ENCODE data around the gene UFD1.

Gene UFD1

GRCh38 chr22:19519041-19519926 is 40.3 kb upstream of the UFD1 start:
- Mint-ChIP-seq H3K4me1 (peaks cover 17% of the 10 kb centered on the region), H3K9me3 (no peaks in the 10 kb centered on the region), H3K27me3 (peaks cover 25% of the 10 kb centered on the region)

GRCh38 chr22:19518635-19519034 is 39.6 kb upstream of the UFD1 start:
- Mint-ChIP-seq H3K27ac (peak overlapping the region in 1 of 2 donors; percentile 38), H3K27me3 (peaks cover 18% of the 10 kb centered on the region), H3K4me3 (no peak overlapping the region), H3K9me3 (no peaks in the 10 kb centered on the region), H3K4me1 (peaks cover 12% of the 10 kb centered on the region)
- ATAC-seq (no peak), DNase-seq (no peak)

More at GRCh38 chr22:19519041-19519926, 40.3 kb upstream of the UFD1 start:
- ATAC-seq (no peak), DNase-seq (no peak)
- H3K4me3 Mint-ChIP-seq: no peak overlapping the region
- H3K27ac Mint-ChIP-seq: peak overlapping the region in 1 of 2 donors; percentile 86

DNA sequence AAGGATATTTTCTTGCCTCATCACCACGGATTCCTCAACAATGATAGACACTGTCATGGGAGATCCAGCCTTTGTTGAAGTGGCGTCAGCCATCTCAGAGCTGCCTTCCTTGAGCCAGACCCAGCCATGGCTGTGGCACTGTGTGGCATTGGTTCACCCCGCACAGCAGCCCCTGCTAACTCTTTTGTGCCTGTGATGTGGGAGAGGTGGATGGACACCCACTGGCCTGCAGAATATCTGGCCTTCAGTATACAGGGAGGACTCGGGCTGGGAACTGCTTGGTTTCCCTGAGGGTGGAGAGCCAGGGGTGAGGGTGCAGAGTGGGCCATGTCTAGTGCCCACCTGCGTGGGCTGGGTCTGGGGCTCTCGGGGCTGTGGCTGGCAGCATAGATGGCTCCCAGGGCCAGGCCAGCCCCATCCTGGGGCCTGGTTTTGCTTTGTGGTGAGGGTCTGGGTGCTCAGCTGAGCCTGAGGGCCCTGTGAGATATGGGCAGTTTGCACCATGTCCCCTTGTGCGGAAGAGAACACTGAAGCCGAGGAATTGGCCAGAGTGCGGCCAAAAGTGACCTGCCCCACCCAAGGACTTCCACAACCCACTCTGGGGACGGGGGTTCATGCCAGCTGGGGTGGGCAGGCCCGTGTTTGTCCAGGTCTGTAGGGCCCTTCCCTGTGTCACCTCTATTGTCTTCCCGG is 39.1 kb upstream of the UFD1 start:
- H3K9me3 Mint-ChIP-seq: no peaks in the 10 kb centered on the region
- H3K4me1 Mint-ChIP-seq: peaks cover 6% of the 10 kb centered on the region
- ATAC-seq (no peak), DNase-seq (no peak)
- H3K4me3 Mint-ChIP-seq: no peak overlapping the region
- peaks cover 13% of the 10 kb centered on the region for H3K27me3 Mint-ChIP-seq
- no peak overlapping the region for H3K27ac Mint-ChIP-seq

GRCh38 chr22:19517171-19517500 is 38.1 kb upstream of the UFD1 start:
- Mint-ChIP-seq H3K27me3 (peaks cover 5% of the 10 kb centered on the region), H3K4me1 (no peaks in the 10 kb centered on the region), H3K27ac (peak overlapping the region in 1 of 2 donors; percentile 30), H3K9me3 (peaks cover 0 to 6% of the 10 kb centered on the region in 2 donors), H3K4me3 (no peak overlapping the region)
- DNase-seq (no peak), ATAC-seq (no peak)

- H3K27ac Mint-ChIP-seq: no peak overlapping the region
- peak overlapping the region in 1 of 2 donors; percentile 52 for H3K4me3 Mint-ChIP-seq
- DNase-seq (no peak), ATAC-seq (no peak)
- peaks cover 0 to 8% of the 10 kb centered on the region in 2 donors for H3K9me3 Mint-ChIP-seq
- no peaks in the 10 kb centered on the region for H3K27me3 Mint-ChIP-seq
- H3K4me1 Mint-ChIP-seq: no peaks in the 10 kb centered on the region
Observed at GRCh38 chr22:19516378-19517170, 37.6 kb upstream of the UFD1 start.

DNA sequence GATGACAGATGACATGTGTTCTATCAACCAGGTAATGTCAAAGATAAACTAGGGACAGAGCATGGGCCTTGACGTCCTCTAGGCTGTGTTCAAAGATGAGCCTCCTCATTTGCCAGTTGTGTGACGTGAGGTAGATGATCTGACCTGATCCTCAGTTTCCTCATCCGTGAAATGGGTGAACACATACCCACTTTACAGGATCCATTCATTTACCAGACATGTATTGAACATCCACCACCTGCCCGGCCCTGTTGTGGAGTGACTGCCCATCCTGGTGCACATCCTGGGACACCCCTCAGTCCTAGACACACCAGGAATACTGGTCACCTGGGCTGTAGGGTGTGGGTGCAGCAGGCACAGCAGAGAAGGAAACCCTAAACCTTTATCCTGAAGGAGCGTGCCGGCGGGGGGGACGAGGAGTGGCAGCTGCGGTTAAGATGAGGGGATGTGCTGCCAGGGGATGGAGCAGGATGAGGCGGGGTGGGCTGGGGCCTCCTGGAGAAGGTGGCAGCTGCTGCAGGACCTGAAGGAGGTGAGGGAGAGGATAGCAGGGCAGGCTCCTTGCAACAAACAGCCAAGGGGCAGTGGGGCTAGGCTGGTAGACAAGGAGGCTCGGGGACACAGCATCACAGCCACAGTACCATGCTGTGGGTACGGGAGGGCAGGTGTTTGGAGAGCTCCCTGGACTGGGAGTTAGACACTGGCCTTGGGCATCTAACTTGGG is 36.8 kb upstream of the UFD1 start:
- H3K27ac Mint-ChIP-seq: peak overlapping the region in 1 of 2 donors; percentile 55
- peaks cover 0 to 8% of the 10 kb centered on the region in 2 donors for H3K9me3 Mint-ChIP-seq
- no peaks in the 10 kb centered on the region for H3K4me1 Mint-ChIP-seq
- no peaks in the 10 kb centered on the region for H3K27me3 Mint-ChIP-seq
- no peak overlapping the region for H3K4me3 Mint-ChIP-seq
- no peak for ATAC-seq
- no peak for DNase-seq

GRCh38 chr22:19514831-19515565 is 36.0 kb upstream of the UFD1 start:
- no peaks in the 10 kb centered on the region for H3K4me1 Mint-ChIP-seq
- no peak for DNase-seq
- no peaks in the 10 kb centered on the region for H3K27me3 Mint-ChIP-seq
- H3K27ac Mint-ChIP-seq: peak overlapping the region in 1 of 2 donors; percentile 55
- H3K9me3 Mint-ChIP-seq: peaks cover 0 to 8% of the 10 kb centered on the region in 2 donors
- H3K4me3 Mint-ChIP-seq: no peak overlapping the region
- no peak for ATAC-seq

GRCh38 chr22:19513823-19514222 is 34.8 kb upstream of the UFD1 start:
- H3K4me1 Mint-ChIP-seq: no peaks in the 10 kb centered on the region
- H3K27me3 Mint-ChIP-seq: no peaks in the 10 kb centered on the region
- no peak overlapping the region for H3K4me3 Mint-ChIP-seq
- peaks cover 0 to 8% of the 10 kb centered on the region in 2 donors for H3K9me3 Mint-ChIP-seq
- DNase-seq: no peak
- ATAC-seq: no peak
- peak overlapping the region in 1 of 2 donors; percentile 42 for H3K27ac Mint-ChIP-seq

- Mint-ChIP-seq H3K4me1 (peaks cover under 1% of the 10 kb centered on the region), H3K9me3 (peaks cover 0 to 8% of the 10 kb centered on the region in 2 donors), H3K27me3 (no peaks in the 10 kb centered on the region), H3K4me3 (no peak overlapping the region), H3K27ac (no peak overlapping the region)
- ATAC-seq (no peak), DNase-seq (no peak)
Observed at GRCh38 chr22:19510919-19511341, 31.9 kb upstream of the UFD1 start.

DNA sequence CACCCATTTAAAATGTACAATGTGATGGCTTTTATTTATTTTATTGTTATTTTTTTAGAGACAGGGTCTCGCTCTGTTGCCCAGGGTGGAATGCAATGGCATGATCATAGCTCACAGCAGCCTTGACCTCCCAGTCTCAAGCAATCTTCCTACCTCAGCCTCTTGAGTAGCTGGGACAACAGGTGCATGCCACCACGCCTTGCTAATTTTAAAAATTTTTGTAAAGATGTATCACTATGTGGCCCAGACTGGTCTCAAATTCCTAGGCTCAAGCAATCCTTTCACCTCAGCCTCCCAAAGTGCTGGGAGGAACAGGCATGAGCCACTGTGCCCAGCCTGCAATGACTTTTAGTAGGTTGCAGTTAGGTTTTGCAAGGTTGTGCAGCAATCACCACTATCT is 30.9 kb upstream of the UFD1 start:
- ATAC-seq (no peak), DNase-seq (no peak)
- peaks cover 0 to 8% of the 10 kb centered on the region in 2 donors for H3K9me3 Mint-ChIP-seq
- no peak overlapping the region for H3K4me3 Mint-ChIP-seq
- peaks cover 11% of the 10 kb centered on the region for H3K4me1 Mint-ChIP-seq
- no peak overlapping the region for H3K27ac Mint-ChIP-seq
- no peaks in the 10 kb centered on the region for H3K27me3 Mint-ChIP-seq

- ATAC-seq (no peak), DNase-seq (no peak)
- Mint-ChIP-seq H3K27me3 (no peaks in the 10 kb centered on the region), H3K4me1 (peaks cover 18% of the 10 kb centered on the region), H3K9me3 (peaks cover 0 to 8% of the 10 kb centered on the region in 2 donors), H3K27ac (peak overlapping the region in 1 of 2 donors; percentile 61), H3K4me3 (no peak overlapping the region)
Observed at GRCh38 chr22:19509191-19509590, 30.2 kb upstream of the UFD1 start.

- DNase-seq (no peak), ATAC-seq (no peak)
- Mint-ChIP-seq H3K27ac (no peak overlapping the region), H3K4me3 (no peak overlapping the region), H3K27me3 (no peaks in the 10 kb centered on the region), H3K4me1 (peaks cover 28% of the 10 kb centered on the region), H3K9me3 (peaks cover 0 to 8% of the 10 kb centered on the region in 2 donors)
Observed at GRCh38 chr22:19508024-19508776, 29.2 kb upstream of the UFD1 start.

DNA sequence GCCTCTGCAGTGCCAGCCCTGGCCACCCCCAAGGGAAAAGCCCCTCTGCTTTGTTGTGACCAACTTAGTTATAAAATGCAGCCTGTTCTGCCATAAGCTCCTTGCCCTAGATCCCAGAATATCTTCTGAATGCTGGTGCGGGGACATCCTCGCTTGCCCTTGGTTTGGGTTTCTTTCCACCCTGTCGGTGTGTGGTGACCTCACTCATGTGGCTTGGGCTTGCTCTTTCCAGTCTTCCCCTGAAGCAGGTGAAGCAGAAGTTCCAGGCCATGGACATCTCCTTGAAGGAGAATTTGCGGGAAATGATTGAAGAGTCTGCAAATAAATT is 28.5 kb upstream of the UFD1 start:
- ATAC-seq (no peak), DNase-seq (no peak)
- Mint-ChIP-seq H3K27ac (no peak overlapping the region), H3K4me3 (no peak overlapping the region), H3K4me1 (peaks cover 30% of the 10 kb centered on the region), H3K27me3 (no peaks in the 10 kb centered on the region), H3K9me3 (peaks cover 0 to 5% of the 10 kb centered on the region in 2 donors)

DNA sequence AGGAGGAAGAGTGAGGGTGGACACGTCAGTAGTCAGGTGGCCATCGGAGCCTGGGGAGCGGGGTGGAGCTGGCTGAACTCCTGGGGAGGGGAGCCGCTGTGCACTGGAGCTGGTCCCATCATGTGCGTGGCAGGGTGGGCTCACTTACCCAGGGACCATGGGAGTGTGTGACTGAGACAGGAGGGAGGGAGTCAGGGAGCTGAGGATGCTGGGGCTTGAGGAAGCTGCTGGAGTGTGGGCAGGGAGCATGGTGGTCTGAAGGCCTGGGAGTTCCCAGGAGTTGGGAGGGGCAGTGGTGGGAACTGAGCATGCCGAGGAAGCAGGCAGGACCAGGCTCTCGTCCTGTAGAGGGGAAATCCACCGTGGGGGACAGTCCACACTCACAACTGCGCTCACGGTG is 27.2 kb upstream of the UFD1 start:
- Mint-ChIP-seq H3K27me3 (no peaks in the 10 kb centered on the region), H3K9me3 (no peaks in the 10 kb centered on the region), H3K4me3 (no peak overlapping the region), H3K27ac (no peak overlapping the region), H3K4me1 (peaks cover 30% of the 10 kb centered on the region)
- ATAC-seq (no peak), DNase-seq (no peak)
